GM18499 (cell line): ENCODE measurements around the gene PPFIA2.
"Not testable (repeated sequence)": the region's sequence is repeated elsewhere in the genome, so short reads cannot be mapped to it uniquely, and the experiment has no call there.

Experiments used
- ATAC-seq: cut with Tn5 transposase; IDR thresholded peaks from one replicate; pipeline ENCODE4 v1.9.1; 2021; ENCODE audit warnings: moderate number of reproducible peaks; ENCODE audit not compliant: insufficient read depth, unreplicated experiment

Gene PPFIA2

DNA sequence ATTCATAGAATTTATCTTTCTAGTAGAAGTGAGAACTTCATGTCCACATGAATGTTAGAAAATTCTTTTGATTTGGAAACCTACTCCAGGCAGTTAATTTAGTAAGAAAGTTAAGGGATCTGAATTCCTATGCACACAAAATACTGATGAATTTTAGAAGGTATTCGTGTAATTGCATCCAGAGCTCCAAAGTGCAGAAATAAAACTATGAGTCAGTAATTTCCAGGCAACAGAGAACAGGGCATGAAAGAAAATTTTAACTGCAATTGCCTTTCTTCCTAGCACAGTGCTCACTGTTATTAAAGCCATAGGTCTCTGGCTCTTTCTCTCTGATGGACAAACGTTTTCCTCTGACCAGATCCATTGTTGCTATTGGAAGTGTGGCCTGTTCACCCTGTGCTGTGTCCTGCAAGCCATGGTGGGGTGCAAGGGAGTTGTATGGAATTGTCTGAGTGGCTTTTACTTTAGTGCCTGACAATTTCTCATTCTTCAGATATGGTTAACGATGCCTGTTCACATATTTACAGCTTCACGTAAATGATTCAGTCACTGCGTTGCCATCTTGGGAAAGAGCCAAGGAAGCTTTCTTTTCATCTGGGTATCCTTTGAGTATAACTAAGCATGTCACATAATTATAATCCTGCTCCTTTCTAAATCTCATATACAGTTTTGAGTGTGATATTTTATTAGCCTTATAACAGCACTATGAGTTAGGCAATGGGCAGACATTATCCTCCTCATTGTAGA, 536.1 kb downstream of the PPFIA2 start:
- no peak for ATAC-seq

DNA sequence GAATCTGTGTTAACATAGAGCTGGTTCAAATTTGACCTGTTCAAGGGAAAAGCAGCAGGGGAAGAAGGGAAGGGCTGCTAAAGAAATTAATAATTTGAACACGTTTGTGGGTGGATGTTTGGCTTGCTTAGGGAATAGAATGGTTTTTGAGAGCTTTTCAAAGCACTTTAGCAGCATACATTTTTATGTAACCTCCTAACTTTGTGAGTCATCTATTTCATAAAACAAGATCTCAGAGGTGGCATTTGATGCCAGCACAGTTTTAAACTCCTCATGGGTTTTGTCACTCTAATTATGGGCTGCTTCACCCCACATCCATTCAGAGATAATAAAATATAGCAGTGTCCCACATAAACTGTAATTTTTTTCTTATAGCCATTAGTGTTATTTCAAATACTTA, 537.5 kb downstream of the PPFIA2 start:
- no peak for ATAC-seq

DNA sequence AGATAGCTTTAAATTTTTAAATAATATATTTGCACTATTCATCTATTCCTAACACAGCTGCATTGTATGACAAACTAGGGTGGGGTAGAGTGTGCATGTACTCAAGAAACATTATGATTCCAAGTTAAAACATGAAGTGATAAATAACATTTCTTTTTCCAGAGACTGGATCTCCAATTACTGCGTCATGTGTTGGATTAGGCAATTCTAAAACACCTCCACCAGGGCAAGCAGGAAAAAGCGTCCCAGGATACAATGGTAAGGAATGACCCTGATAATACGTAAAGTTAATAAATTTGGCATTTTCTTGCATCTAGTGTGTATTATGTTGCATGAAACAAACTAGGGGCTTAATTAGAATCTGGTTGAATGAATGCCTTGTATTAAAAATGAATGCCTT, 542.4 kb downstream of the PPFIA2 start:
- no peak for ATAC-seq

DNA sequence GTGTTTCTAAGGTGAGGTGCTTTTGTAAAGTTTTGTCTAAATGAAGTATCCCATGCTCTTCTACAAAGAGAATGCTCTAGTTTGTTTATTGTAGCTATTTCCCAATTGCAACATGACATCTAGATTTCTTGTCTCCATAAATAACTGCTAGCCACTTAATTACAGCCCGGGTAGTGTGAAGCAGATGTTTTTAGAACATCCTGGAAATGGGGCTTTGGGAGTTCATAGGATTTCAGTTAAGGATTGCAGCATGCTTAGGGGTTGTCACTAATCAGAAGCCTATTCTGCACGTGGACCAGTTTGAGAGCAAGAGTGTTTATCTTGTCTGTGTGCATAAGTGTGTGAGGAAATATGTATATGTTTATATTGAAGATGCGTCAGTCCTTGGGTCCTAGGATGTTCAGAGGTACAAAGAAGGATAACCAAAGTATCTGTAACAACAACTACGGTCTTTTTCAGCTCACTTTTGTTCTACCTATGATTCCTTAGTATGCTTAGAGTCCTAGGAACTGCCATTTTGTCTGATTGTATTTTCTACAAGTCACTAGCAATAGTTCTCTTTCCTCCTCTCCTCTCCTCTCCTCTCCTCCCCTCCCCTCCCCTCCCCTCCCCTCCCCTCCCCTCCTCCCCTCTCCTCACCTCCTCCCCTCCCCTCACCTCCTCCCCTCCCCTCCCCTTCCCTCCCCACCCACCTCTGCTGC, 546.0 kb downstream of the PPFIA2 start:
- no peak for ATAC-seq

DNA sequence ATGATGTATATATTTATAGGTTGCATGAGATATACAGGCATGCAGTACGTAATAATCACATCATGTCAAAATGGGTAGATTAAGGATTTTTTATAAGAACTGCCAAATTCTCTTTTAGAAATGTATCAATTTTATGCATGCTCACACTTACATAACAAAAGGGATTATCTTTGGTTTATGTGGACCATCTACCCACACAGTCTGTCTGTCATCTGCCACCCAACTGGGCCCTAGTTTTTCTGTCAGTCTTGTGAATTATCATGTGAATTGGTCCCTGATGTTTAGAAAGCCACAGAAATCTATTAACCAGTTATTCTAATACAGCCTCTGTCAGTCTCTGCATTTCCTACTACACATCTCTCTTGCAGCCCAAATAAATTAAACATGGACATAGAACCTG, 547.8 kb downstream of the PPFIA2 start:
- ATAC-seq, result no peak

DNA sequence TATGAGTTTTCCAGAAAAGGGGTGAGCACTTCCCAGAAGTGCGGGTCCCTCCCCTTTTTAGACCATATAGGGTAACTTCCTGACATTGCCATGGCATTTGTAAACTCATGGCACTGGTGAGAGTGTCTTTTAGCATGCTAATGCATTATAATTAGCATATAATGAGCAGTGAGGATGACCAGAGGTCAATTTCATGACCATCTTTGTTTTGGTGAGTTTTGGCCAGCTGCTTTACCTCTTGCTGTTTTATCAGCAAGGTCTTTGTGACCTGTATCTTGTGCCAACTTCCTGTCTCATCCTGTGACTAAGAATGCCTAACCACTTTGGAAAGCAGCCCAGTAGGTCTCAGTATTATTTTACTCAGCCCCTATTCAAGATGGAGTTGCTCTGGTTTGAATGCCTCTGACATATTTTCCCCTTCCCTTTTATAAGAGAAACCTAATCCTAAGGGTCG, 549.4 kb downstream of the PPFIA2 start:
- ATAC-seq, result not testable (repeated sequence)

DNA sequence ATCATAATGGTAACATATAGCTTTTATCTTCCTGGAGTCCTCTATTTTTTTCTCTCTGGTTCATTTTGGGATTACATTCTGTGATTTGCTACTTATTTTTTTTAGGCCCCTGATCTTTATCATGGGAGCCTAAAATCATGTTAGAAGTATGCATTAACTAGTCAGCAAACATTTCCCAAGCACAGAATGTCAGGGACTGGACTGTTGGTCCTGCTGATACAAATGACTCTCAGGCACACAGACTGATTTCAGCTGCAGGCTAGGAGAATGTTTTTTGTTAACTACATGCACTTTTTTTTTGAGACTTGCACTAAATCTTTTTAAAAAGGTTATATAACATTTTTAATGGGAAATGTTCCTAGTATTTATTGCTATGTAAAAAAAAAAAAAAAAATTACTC, 550.1 kb downstream of the PPFIA2 start:
- no peak for ATAC-seq

DNA sequence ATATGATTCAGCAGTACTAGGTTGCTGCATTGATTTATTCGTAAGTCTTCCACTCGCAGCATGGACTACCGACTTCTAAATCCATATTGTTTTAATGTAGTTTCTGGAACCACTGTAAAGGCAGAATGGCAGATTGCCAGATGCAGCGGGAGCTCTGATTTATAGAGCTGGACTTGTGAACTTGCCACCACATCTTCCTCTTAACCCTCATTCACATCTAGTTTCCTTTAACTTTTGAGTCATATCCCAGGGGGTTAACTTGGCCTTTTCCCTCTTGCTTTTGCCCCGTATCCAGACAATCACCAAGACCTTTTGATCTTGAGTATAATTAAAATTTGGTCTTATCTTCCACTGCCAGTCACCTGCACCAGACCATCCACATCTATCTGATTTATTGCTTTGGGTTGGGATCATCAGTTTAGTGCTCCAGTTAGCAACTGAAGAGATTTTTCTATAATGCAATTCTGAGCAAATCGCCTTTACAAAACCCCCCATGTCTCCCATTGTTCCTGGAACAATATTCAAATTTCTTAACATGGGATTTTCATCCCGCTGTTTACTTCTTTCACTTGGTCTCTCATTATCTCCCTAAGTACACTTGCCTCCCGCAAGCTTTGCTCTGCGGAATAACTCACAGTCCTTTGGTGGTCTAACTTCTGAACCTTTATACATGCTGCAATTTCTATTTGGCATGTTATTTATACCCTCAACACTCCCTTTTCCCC, 550.8 kb downstream of the PPFIA2 start:
- ATAC-seq, result no peak
